Measurements from ENCODE around the gene GPR27.

The GPR27 gene

DNA sequence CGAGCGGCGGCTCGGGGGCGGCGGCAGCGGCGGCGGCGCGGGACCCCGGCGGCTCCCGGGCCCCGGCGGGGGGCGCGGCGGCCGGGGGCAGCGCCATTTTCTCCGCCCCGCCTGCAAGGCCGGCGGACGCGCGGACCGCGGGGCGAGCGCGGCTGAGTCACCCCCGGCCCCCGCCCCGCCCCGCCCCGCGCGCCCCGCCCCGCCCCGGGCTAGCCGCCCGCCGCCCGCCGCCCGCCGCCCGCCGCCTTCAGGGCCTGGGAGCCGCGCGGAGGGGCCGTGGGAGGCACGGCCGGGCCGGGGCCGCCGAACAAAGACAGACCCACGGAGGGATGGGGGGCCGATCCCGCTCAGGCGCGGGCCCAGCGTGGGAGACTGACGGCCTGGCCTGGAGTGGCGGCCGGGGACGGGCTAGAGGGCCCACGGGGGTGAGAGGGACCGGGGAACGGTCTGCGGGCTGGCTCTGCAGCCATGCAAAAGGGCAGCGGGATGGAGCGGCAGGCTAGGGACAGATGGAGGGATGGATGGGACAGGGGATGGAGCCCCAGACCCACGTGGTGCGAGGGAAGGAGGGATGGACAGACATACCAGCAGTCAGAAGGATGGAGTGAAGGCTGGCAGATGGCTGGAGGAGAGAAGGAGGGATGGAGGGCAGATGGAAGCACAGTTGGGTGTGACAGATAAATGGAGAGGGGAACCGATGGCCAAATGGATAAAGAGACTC is 28.2 kb upstream of the GPR27 start, which contains the start of gene EIF4E3:
Gene EIF4E3, minus strand, starts transcription at position 132 of the 721 bp plus-strand sequence. Its CDS starts 35 bp downstream, at position 97.
- peak within 1 kb of the TSS; percentile 69 for H3K4me3 ChIP-seq (replicated peaks; ENCODE audit: insufficient read depth, low read length)
- TF ChIP-seq GABPA (IDR thresholded peaks at IDR 0.05; ENCODE audit: low read depth) (no peak), POLR2AphosphoS5 (IDR thresholded peaks at IDR 0.05; ENCODE audit: low read depth) (no peak), SPI1 (IDR thresholded peaks at IDR 0.05; ENCODE audit: borderline replicate concordance, low read depth) (no peak)
- TF ChIP-seq, protein P1, sequence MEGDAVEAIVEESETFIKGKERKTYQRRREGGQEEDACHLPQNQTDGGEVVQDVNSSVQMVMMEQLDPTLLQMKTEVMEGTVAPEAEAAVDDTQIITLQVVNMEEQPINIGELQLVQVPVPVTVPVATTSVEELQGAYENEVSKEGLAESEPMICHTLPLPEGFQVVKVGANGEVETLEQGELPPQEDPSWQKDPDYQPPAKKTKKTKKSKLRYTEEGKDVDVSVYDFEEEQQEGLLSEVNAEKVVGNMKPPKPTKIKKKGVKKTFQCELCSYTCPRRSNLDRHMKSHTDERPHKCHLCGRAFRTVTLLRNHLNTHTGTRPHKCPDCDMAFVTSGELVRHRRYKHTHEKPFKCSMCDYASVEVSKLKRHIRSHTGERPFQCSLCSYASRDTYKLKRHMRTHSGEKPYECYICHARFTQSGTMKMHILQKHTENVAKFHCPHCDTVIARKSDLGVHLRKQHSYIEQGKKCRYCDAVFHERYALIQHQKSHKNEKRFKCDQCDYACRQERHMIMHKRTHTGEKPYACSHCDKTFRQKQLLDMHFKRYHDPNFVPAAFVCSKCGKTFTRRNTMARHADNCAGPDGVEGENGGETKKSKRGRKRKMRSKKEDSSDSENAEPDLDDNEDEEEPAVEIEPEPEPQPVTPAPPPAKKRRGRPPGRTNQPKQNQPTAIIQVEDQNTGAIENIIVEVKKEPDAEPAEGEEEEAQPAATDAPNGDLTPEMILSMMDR (IDR thresholded peaks at IDR 0.05; ENCODE audit: insufficient read depth, low read length): no peak
- TF ChIP-seq, protein P2, sequence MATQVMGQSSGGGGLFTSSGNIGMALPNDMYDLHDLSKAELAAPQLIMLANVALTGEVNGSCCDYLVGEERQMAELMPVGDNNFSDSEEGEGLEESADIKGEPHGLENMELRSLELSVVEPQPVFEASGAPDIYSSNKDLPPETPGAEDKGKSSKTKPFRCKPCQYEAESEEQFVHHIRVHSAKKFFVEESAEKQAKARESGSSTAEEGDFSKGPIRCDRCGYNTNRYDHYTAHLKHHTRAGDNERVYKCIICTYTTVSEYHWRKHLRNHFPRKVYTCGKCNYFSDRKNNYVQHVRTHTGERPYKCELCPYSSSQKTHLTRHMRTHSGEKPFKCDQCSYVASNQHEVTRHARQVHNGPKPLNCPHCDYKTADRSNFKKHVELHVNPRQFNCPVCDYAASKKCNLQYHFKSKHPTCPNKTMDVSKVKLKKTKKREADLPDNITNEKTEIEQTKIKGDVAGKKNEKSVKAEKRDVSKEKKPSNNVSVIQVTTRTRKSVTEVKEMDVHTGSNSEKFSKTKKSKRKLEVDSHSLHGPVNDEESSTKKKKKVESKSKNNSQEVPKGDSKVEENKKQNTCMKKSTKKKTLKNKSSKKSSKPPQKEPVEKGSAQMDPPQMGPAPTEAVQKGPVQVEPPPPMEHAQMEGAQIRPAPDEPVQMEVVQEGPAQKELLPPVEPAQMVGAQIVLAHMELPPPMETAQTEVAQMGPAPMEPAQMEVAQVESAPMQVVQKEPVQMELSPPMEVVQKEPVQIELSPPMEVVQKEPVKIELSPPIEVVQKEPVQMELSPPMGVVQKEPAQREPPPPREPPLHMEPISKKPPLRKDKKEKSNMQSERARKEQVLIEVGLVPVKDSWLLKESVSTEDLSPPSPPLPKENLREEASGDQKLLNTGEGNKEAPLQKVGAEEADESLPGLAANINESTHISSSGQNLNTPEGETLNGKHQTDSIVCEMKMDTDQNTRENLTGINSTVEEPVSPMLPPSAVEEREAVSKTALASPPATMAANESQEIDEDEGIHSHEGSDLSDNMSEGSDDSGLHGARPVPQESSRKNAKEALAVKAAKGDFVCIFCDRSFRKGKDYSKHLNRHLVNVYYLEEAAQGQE (IDR thresholded peaks at IDR 0.05; ENCODE audit: insufficient replicate concordance, low read depth): no peak
- no peak for DNase-seq (ENCODE audit: low read depth in 1 of 2, low spot score in 1 of 2)
- H3K27ac ChIP-seq (replicated peaks): no peak within 1 kb of the TSS
- H3K27me3 ChIP-seq (ENCODE audit: insufficient read depth, poor library complexity, severe bottlenecking): no peaks in the 10 kb centered on the region

DNA sequence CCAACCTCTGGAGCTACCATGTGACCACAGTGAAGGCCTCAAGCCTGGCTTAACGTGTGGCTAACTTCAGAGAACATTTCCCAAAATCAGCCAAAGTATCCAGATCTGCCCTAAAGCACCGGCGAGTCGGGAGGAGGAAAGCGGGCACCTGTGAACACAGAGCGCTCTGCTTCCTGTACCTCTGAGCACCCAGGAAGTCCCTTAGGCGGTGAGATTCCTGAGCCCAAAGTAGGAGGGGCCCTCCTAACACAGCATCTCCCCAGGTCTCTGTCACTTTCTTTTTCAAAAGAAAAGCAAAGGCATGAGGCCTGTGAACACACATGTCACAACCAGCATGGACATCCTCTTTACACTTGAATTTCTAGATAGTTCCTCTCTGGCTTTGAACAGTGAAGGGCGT is 27.5 kb upstream of the GPR27 start:
- Histone ChIP-seq H3K4me3 (replicated peaks; ENCODE audit: insufficient read depth, low read length) (no peak overlapping the region), H3K27ac (replicated peaks) (no peak overlapping the region), H3K27me3 (ENCODE audit: insufficient read depth, poor library complexity, severe bottlenecking) (no peaks in the 10 kb centered on the region)
- TF ChIP-seq GABPA (IDR thresholded peaks at IDR 0.05; ENCODE audit: low read depth): no peak
- no peak for TF ChIP-seq POLR2AphosphoS5 (IDR thresholded peaks at IDR 0.05; ENCODE audit: low read depth)
- TF ChIP-seq, protein P1 (IDR thresholded peaks at IDR 0.05; ENCODE audit: insufficient read depth, low read length): no peak
- TF ChIP-seq, protein P2 (IDR thresholded peaks at IDR 0.05; ENCODE audit: insufficient replicate concordance, low read depth): no peak
- no peak for TF ChIP-seq SPI1 (IDR thresholded peaks at IDR 0.05; ENCODE audit: borderline replicate concordance, low read depth)
- peak in 1 of 2 experiments; percentile 25 for DNase-seq (ENCODE audit: low read depth in 1 of 2, low spot score in 1 of 2)

DNA sequence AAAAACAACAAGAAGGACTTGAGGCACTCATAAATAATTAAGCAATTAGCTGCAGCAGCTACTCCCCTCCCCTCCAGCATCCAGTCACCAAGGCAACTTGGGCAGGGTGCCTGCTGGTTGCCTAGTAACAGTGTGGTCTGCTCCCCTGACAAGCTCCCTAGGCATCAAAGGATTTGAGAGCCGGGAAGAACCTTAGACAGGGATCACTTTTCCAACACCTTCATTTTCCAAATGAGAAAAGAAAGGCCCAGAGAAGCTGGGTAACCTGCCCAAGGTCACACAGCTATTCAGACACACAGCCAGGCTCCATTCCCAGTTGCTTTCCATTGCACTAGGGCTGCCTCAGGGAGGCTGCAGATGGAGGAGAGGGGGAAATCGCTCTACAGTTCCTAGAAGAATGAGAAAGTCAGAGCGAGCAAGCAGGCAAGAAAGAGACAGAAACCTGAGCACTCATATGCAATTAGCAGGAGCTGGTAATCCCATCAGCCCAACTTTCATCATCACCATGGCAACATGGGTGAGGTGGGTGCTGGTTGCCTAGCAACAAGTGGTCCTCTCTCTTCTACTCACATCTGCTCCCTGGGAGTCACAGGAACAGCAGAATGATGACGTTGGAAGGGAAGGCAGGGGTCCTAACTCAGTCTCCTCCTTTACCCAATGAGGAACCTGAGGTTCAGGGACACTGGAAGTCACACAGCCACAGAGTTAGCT is 24.9 kb upstream of the GPR27 start:
- TF ChIP-seq, protein P1 (IDR thresholded peaks at IDR 0.05; ENCODE audit: insufficient read depth, low read length): no peak
- no peak for TF ChIP-seq SPI1 (IDR thresholded peaks at IDR 0.05; ENCODE audit: borderline replicate concordance, low read depth)
- no peak for TF ChIP-seq GABPA (IDR thresholded peaks at IDR 0.05; ENCODE audit: low read depth)
- TF ChIP-seq, protein P2 (IDR thresholded peaks at IDR 0.05; ENCODE audit: insufficient replicate concordance, low read depth): no peak
- no peak overlapping the region for H3K4me3 ChIP-seq (replicated peaks; ENCODE audit: insufficient read depth, low read length)
- DNase-seq (ENCODE audit: low read depth in 1 of 2, low spot score in 1 of 2): peak in 1 of 2 experiments; percentile 16
- H3K27me3 ChIP-seq (ENCODE audit: insufficient read depth, poor library complexity, severe bottlenecking): no peaks in the 10 kb centered on the region
- no peak overlapping the region for H3K27ac ChIP-seq (replicated peaks)
